ENCODE measurements around the gene SPOCD1. TPM values are rescaled to one million over a fixed set of nuclear protein-coding genes. Genes with fewer than 3 reads are reported as not detected.

SPOCD1 gene
- total RNA-seq, 1 donor from 2014 or later, result 28.0 TPM

- Mint-ChIP-seq H3K4me3 (ENCODE audit: unreplicated experiment) (no peak overlapping the region), H3K27ac (ENCODE audit: unreplicated experiment) (no peak overlapping the region), H3K27me3 (ENCODE audit: low read depth, unreplicated experiment) (no peaks in the 10 kb centered on the region), H3K9me3 (ENCODE audit: unreplicated experiment) (no peaks in the 10 kb centered on the region), H3K36me3 (ENCODE audit: low read depth, unreplicated experiment) (peaks cover 5% of the 10 kb centered on the region), H3K4me1 (ENCODE audit: low read depth, unreplicated experiment) (peaks cover 29% of the 10 kb centered on the region)
- Histone ChIP-seq H4K20me1 (ENCODE audit: insufficient read depth, low read length) (peaks cover 11% of the 10 kb centered on the region), H3K27ac (ENCODE audit: low read depth, low read length) (no peak overlapping the region), H3K4me3 (ENCODE audit: insufficient read depth, low read depth, low read length) (no peak overlapping the region), H2AFZ (ENCODE audit: low read depth, low read length) (no peak overlapping the region), H3K4me2 (ENCODE audit: low read length) (no peak overlapping the region), H3K79me2 (ENCODE audit: insufficient read depth, low read length) (peaks cover 8% of the 10 kb centered on the region), H3K4me1 (ENCODE audit: insufficient read depth, low read length) (peaks cover 40% of the 10 kb centered on the region), H3K9me3 (ENCODE audit: insufficient read depth, low read depth, low read length) (no peaks in the 10 kb centered on the region), H3K27me3 (ENCODE audit: insufficient read depth, low read length) (no peaks in the 10 kb centered on the region), H3K36me3 (ENCODE audit: insufficient read depth, low read length) (no peaks in the 10 kb centered on the region), H3K9ac (ENCODE audit: low read length) (no peak overlapping the region)
- FAIRE-seq (no peak), DNase-seq (ENCODE audit: low read depth) (no peak)
- TF ChIP-seq EZH2 (IDR thresholded peaks at IDR 0.05; ENCODE audit: insufficient read depth, low read length), result no peak
- TF ChIP-seq, protein P1, sequence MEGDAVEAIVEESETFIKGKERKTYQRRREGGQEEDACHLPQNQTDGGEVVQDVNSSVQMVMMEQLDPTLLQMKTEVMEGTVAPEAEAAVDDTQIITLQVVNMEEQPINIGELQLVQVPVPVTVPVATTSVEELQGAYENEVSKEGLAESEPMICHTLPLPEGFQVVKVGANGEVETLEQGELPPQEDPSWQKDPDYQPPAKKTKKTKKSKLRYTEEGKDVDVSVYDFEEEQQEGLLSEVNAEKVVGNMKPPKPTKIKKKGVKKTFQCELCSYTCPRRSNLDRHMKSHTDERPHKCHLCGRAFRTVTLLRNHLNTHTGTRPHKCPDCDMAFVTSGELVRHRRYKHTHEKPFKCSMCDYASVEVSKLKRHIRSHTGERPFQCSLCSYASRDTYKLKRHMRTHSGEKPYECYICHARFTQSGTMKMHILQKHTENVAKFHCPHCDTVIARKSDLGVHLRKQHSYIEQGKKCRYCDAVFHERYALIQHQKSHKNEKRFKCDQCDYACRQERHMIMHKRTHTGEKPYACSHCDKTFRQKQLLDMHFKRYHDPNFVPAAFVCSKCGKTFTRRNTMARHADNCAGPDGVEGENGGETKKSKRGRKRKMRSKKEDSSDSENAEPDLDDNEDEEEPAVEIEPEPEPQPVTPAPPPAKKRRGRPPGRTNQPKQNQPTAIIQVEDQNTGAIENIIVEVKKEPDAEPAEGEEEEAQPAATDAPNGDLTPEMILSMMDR (IDR thresholded peaks at IDR 0.05; ENCODE audit: insufficient read depth, low read depth, low read length), result no peak
Observed at GRCh38 chr1:31758823-31759222, 57.0 kb downstream of the SPOCD1 start.

DNA sequence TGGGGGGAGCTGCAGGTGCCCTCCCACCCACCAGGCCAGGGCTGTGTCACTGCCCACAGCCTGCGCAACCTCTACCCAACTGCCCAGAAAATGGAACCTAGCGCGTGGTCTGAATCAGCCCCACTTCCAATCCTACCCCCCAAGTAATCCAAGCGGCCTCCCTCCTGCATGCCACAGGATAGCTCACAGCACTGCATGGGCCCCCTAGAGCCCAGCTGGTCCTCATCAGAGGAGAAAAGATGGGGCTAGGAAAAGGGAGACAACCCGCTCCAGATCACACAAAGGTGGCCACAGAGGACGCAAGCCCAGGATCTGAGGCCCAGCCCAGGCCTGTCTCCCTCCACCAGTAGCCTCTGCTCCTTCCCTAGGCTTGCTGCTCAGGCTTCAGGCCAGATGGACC, 57.8 kb downstream of the SPOCD1 start:
- H3K9ac ChIP-seq (ENCODE audit: low read length), result no peak overlapping the region
- FAIRE-seq, result no peak
- H3K27ac Mint-ChIP-seq (ENCODE audit: unreplicated experiment), result peak overlapping the region; percentile 34
- TF ChIP-seq EZH2 (IDR thresholded peaks at IDR 0.05; ENCODE audit: insufficient read depth, low read length), result no peak
- TF ChIP-seq, protein P1 (IDR thresholded peaks at IDR 0.05; ENCODE audit: insufficient read depth, low read depth, low read length), result no peak
- no peaks in the 10 kb centered on the region for H3K9me3 Mint-ChIP-seq (ENCODE audit: unreplicated experiment)
- H3K4me1 Mint-ChIP-seq (ENCODE audit: low read depth, unreplicated experiment), result peaks cover 29% of the 10 kb centered on the region
- no peak for DNase-seq (ENCODE audit: low read depth)
- no peak overlapping the region for H3K27ac ChIP-seq (ENCODE audit: low read depth, low read length)
- H2AFZ ChIP-seq (ENCODE audit: low read depth, low read length), result no peak overlapping the region
- H3K36me3 ChIP-seq (ENCODE audit: insufficient read depth, low read length), result no peaks in the 10 kb centered on the region
- no peaks in the 10 kb centered on the region for H3K27me3 Mint-ChIP-seq (ENCODE audit: low read depth, unreplicated experiment)
- H3K9me3 ChIP-seq (ENCODE audit: insufficient read depth, low read depth, low read length), result no peaks in the 10 kb centered on the region
- peaks cover 36% of the 10 kb centered on the region for H3K4me1 ChIP-seq (ENCODE audit: insufficient read depth, low read length)
- peaks cover 11% of the 10 kb centered on the region for H4K20me1 ChIP-seq (ENCODE audit: insufficient read depth, low read length)
- H3K4me3 Mint-ChIP-seq (ENCODE audit: unreplicated experiment), result no peak overlapping the region
- peaks cover 5% of the 10 kb centered on the region for H3K36me3 Mint-ChIP-seq (ENCODE audit: low read depth, unreplicated experiment)
- peaks cover 7% of the 10 kb centered on the region for H3K79me2 ChIP-seq (ENCODE audit: insufficient read depth, low read length)
- H3K27me3 ChIP-seq (ENCODE audit: insufficient read depth, low read length), result no peaks in the 10 kb centered on the region
- no peak overlapping the region for H3K4me2 ChIP-seq (ENCODE audit: low read length)
- no peak overlapping the region for H3K4me3 ChIP-seq (ENCODE audit: insufficient read depth, low read depth, low read length)

DNA sequence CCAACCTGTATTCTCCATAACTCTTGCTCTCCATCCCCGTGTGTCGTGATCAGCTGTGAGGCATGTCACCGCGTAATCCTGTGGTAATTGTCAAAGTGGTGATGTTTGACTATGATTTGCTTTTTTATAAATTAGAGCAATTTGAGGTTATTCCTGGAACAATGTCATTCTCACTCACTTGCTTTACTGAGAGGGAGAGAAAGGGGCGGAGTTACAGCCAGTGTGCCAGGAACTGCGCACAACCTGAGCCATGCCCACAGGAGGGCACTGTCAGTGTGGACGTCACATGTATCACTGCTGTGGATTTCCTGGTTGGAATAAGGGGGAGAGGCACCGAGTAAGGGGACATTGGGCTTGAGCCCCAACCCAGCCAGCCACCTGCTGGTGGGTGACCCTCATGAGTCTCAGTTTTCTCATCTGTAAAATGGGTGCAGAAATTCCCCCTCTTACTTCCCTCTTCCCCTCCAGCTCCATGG, 58.6 kb downstream of the SPOCD1 start:
- no peaks in the 10 kb centered on the region for H3K27me3 ChIP-seq (ENCODE audit: insufficient read depth, low read length)
- no peak overlapping the region for H3K4me3 Mint-ChIP-seq (ENCODE audit: unreplicated experiment)
- no peak overlapping the region for H3K27ac ChIP-seq (ENCODE audit: low read depth, low read length)
- no peak overlapping the region for H3K4me3 ChIP-seq (ENCODE audit: insufficient read depth, low read depth, low read length)
- peaks cover 31% of the 10 kb centered on the region for H3K4me1 Mint-ChIP-seq (ENCODE audit: low read depth, unreplicated experiment)
- H3K27me3 Mint-ChIP-seq (ENCODE audit: low read depth, unreplicated experiment), result no peaks in the 10 kb centered on the region
- TF ChIP-seq, protein P1 (IDR thresholded peaks at IDR 0.05; ENCODE audit: insufficient read depth, low read depth, low read length), result no peak
- TF ChIP-seq EZH2 (IDR thresholded peaks at IDR 0.05; ENCODE audit: insufficient read depth, low read length), result no peak
- no peak overlapping the region for H3K4me2 ChIP-seq (ENCODE audit: low read length)
- peaks cover 5% of the 10 kb centered on the region for H3K36me3 Mint-ChIP-seq (ENCODE audit: low read depth, unreplicated experiment)
- no peaks in the 10 kb centered on the region for H3K36me3 ChIP-seq (ENCODE audit: insufficient read depth, low read length)
- H3K4me1 ChIP-seq (ENCODE audit: insufficient read depth, low read length), result peaks cover 31% of the 10 kb centered on the region
- H3K9ac ChIP-seq (ENCODE audit: low read length), result no peak overlapping the region
- H2AFZ ChIP-seq (ENCODE audit: low read depth, low read length), result no peak overlapping the region
- H3K79me2 ChIP-seq (ENCODE audit: insufficient read depth, low read length), result peaks cover 6% of the 10 kb centered on the region
- no peaks in the 10 kb centered on the region for H3K9me3 ChIP-seq (ENCODE audit: insufficient read depth, low read depth, low read length)
- no peaks in the 10 kb centered on the region for H3K9me3 Mint-ChIP-seq (ENCODE audit: unreplicated experiment)
- FAIRE-seq (no peak), DNase-seq (ENCODE audit: low read depth) (no peak)
- no peak overlapping the region for H3K27ac Mint-ChIP-seq (ENCODE audit: unreplicated experiment)
- peaks cover 11% of the 10 kb centered on the region for H4K20me1 ChIP-seq (ENCODE audit: insufficient read depth, low read length)
